ENCODE measurements around the gene KRT14.

GRCh38 chr17:41619036-41619926 lies 32.6 kb upstream of the KRT14 start:
- TF ChIP-seq CTCF (conservative IDR thresholded peaks at IDR 0.05; ENCODE audit: low read depth, low read length) = no peak
- TF ChIP-seq RAD21 (IDR thresholded peaks at IDR 0.05; ENCODE audit: low read length) = no peak
- TF ChIP-seq RFX5 (IDR thresholded peaks at IDR 0.05; ENCODE audit: low read depth, low read length) = no peak
- no peak for TF ChIP-seq ELK1 (IDR thresholded peaks at IDR 0.05; ENCODE audit: borderline replicate concordance, low read depth, low read length)
- no peak for TF ChIP-seq CEBPB (IDR thresholded peaks at IDR 0.05; ENCODE audit: low read depth, low read length)
- no peak for TF ChIP-seq POLR2A (IDR thresholded peaks at IDR 0.05; ENCODE audit: low read depth, low read length)
- TF ChIP-seq USF2 (IDR thresholded peaks at IDR 0.05; ENCODE audit: low read depth, low read length) = no peak
- no peak for TF ChIP-seq MAFK (IDR thresholded peaks at IDR 0.05; ENCODE audit: low read depth, low read length)
- TF ChIP-seq SMC3 (IDR thresholded peaks at IDR 0.05; ENCODE audit: low read depth, low read length) = no peak
- no peak for TF ChIP-seq BHLHE40 (IDR thresholded peaks at IDR 0.05; ENCODE audit: low read depth, low read length)
- TF ChIP-seq MAZ (IDR thresholded peaks at IDR 0.05; ENCODE audit: borderline replicate concordance, low read depth, low read length) = no peak
- no peak for TF ChIP-seq RCOR1 (IDR thresholded peaks at IDR 0.05; ENCODE audit: insufficient replicate concordance, low read length)

Data from IMR-90 (cell line).